GM23338 (cell line): ENCODE results near the gene MYOM1. TPM values are rescaled to one million over a fixed set of nuclear protein-coding genes. Genes with fewer than 3 reads are reported as not detected.

Experiments
- ATAC-seq: fragments of 200-7000 bp; cut with Tn5 transposase; 3 replicates; pipeline ENCODE4 v1.9.1; 2020
- DNase-seq: peaks from one replicate; pipeline ENCODE4 v3.0.0-alpha.2; 2015; ENCODE audit warnings: low spot score
- H2AFZ ChIP-seq: fragments of 200-600 bp; sonication (generic); 2 replicates; pipeline ENCODE4 v1.8.0; 2016; ENCODE audit warnings: antibody characterized with exemption, mild to moderate bottlenecking, moderate library complexity
- H3F3A ChIP-seq: fragments of 200-600 bp; sonication (generic); replicated peaks from 2 replicates; pipeline ENCODE4 v1.8.0; 2017; ENCODE audit warnings: antibody characterized with exemption, mixed run types, low read depth
- H3K27ac ChIP-seq: fragments of 200-600 bp; sonication (generic); 2 replicates; pipeline ENCODE4 v1.6.1; 2016; ENCODE audit warnings: low read depth
- H3K27me3 ChIP-seq: fragments of 200-600 bp; sonication (generic); 2 replicates; pipeline ENCODE4 v1.8.0; 2016; ENCODE audit warnings: mild to moderate bottlenecking, mixed run types, moderate library complexity; ENCODE audit not compliant: insufficient read depth
- H3K36me3 ChIP-seq: fragments of 200-600 bp; sonication (generic); 2 replicates; pipeline ENCODE4 v1.8.0; 2016; ENCODE audit warnings: mild to moderate bottlenecking; ENCODE audit not compliant: insufficient read depth
- H3K4me1 ChIP-seq: fragments of 200-600 bp; sonication (generic); 2 replicates; pipeline ENCODE4 v1.8.0; 2016; ENCODE audit warnings: mild to moderate bottlenecking, moderate library complexity; ENCODE audit not compliant: insufficient read depth
- H3K4me2 ChIP-seq: fragments of 200-600 bp; sonication (generic); 2 replicates; pipeline ENCODE4 v1.7.1; 2017; ENCODE audit warnings: mixed run types
- H3K4me3 ChIP-seq: fragments of 200-600 bp; sonication (generic); 2 replicates; pipeline ENCODE4 v1.6.1; 2016; ENCODE audit warnings: mixed run types
- H3K79me2 ChIP-seq: fragments of 200-600 bp; sonication (generic); replicated peaks from 2 replicates; pipeline ENCODE4 v1.8.0; 2017; ENCODE audit warnings: mild to moderate bottlenecking; ENCODE audit not compliant: insufficient read depth
- H3K9me2 ChIP-seq: fragments of 200-600 bp; sonication (generic); 2 replicates; pipeline ENCODE4 v1.8.0; 2017; ENCODE audit not compliant: insufficient read depth
- H4K20me1 ChIP-seq: fragments of 200-600 bp; sonication (generic); replicated peaks from 2 replicates; pipeline ENCODE4 v1.8.0; 2017; ENCODE audit warnings: mild to moderate bottlenecking; ENCODE audit not compliant: insufficient read depth
- H3K27ac Mint-ChIP-seq: 2 replicates; pipeline ENCODE4 v1.8.0; 2020; ENCODE audit warnings: inconsistent platforms, mild to moderate bottlenecking, moderate library complexity, mixed read lengths
- H3K27me3 Mint-ChIP-seq: 3 replicates; pipeline ENCODE4 v1.8.0; 2022; ENCODE audit warnings: low read depth, mild to moderate bottlenecking, moderate library complexity, mixed read lengths, inconsistent platforms; ENCODE audit not compliant: insufficient read depth, poor library complexity
- H3K36me3 Mint-ChIP-seq: 3 replicates; pipeline ENCODE4 v1.8.0; 2021; ENCODE audit warnings: low read depth, mild to moderate bottlenecking, inconsistent platforms, moderate library complexity, mixed read lengths
- H3K4me1 Mint-ChIP-seq: 3 replicates; pipeline ENCODE4 v1.8.0; 2020; ENCODE audit warnings: mild to moderate bottlenecking, inconsistent platforms, mixed read lengths
- H3K4me3 Mint-ChIP-seq: 3 replicates; pipeline ENCODE4 v1.8.0; 2021; ENCODE audit warnings: moderate library complexity, mild to moderate bottlenecking, inconsistent platforms, mixed read lengths
- H3K9me3 Mint-ChIP-seq: 3 replicates; pipeline ENCODE4 v1.8.0; 2020; ENCODE audit warnings: moderate library complexity, mild to moderate bottlenecking, inconsistent platforms, mixed read lengths
- CTCF ChIP-seq, 2 experiments: fragments of 200-600 bp in 1 of 2; sonication (generic) in 1 of 2; conservative IDR thresholded peaks; 2 replicates each; pipeline versions ENCODE4 v1.5.1 to v1.6.1; 2016 to 2017; ENCODE audit warnings: antibody characterized with exemption in 2 of 2, low read depth in 2 of 2, mild to moderate bottlenecking in 2 of 2, moderate library complexity in 1 of 2
- ZNF114 ChIP-seq: fragments of 250-450 bp; sonication (Bioruptor Pico); IDR thresholded peaks from 2 replicates; pipeline ENCODE4 v1.5.0; 2020; ENCODE audit warnings: mild to moderate bottlenecking, moderate library complexity
- ZNF331 ChIP-seq: fragments of 250-450 bp; sonication (Bioruptor Pico); IDR thresholded peaks from 2 replicates; pipeline ENCODE4 v1.5.0; 2020; ENCODE audit warnings: low read depth, mild to moderate bottlenecking, moderate library complexity
- ZNF462 ChIP-seq: fragments of 250-450 bp; sonication (Bioruptor Pico); IDR thresholded peaks from 2 replicates; pipeline ENCODE4 v1.5.0; 2020; ENCODE audit warnings: mild to moderate bottlenecking, moderate library complexity
- polyA plus RNA-seq: library from polyadenylated mRNA; unstranded; fragments of >200 nt; fragmentation: Nextera tagmentation; extraction: Ambion mirVana; gene quantifications from 2 replicates; pipeline ENCODE4 v1.2.1, GENCODE V29; 2016
- total RNA-seq: library from RNA; depleted of rRNA; stranded (reverse); fragments of >200 nt; shearing (Covaris generic); gene quantifications from 2 replicates; pipeline ENCODE4 v1.2.3, GENCODE V29; 2014

Gene MYOM1
- total and polyA plus RNA-seq, 2 experiments from 2014 or later, result 0.27 to 0.38 TPM

- Histone ChIP-seq H3K4me1 (no peaks in the 10 kb centered on the region), H3K9me2 (peaks cover 7% of the 10 kb centered on the region; the same call in 1 of the 2 replicates), H3K36me3 (no peaks in the 10 kb centered on the region), H3K4me3 (no peak overlapping the region), H3K27me3 (no peaks in the 10 kb centered on the region), H3K79me2 (no peaks in the 10 kb centered on the region), H2AFZ (0 out of 2 replicates have a peak overlapping the region, but pooled peaks have one; percentile 24), H3F3A (no peaks in the 10 kb centered on the region), H3K4me2 (no peak overlapping the region), H3K27ac (no peak overlapping the region), H4K20me1 (no peaks in the 10 kb centered on the region)
- no peak for ATAC-seq
- DNase-seq, result no peak
- Mint-ChIP-seq H3K4me1 (no peaks in the 10 kb centered on the region; the same call in 2 of the 3 replicates), H3K27me3 (no peaks in the 10 kb centered on the region), H3K27ac (no peak overlapping the region), H3K4me3 (no peak overlapping the region), H3K9me3 (peaks cover 8% of the 10 kb centered on the region; the same call in 1 of the 3 replicates), H3K36me3 (no peaks in the 10 kb centered on the region; the same call in 2 of the 3 replicates)
- TF ChIP-seq ZNF462 (CRISPR knock-in tag) (no peak), ZNF114 (CRISPR knock-in tag) (no peak)
Measured at GRCh38 chr18:3138274-3138975, 81.3 kb downstream of the MYOM1 start.

- Histone ChIP-seq H3K9me2 (no peaks in the 10 kb centered on the region), H3K79me2 (no peaks in the 10 kb centered on the region), H3K4me3 (no peak overlapping the region), H3F3A (no peaks in the 10 kb centered on the region), H3K4me1 (no peaks in the 10 kb centered on the region), H4K20me1 (no peaks in the 10 kb centered on the region), H2AFZ (peak overlapping the region; percentile 85; the same call in 1 of the 2 replicates), H3K4me2 (no peak overlapping the region), H3K27ac (no peak overlapping the region), H3K36me3 (no peaks in the 10 kb centered on the region), H3K27me3 (no peaks in the 10 kb centered on the region)
- ATAC-seq (no peak), DNase-seq (no peak)
- Mint-ChIP-seq H3K9me3 (no peaks in the 10 kb centered on the region), H3K27me3 (no peaks in the 10 kb centered on the region), H3K27ac (no peak overlapping the region), H3K4me1 (no peaks in the 10 kb centered on the region; the same call in 2 of the 3 replicates), H3K36me3 (no peaks in the 10 kb centered on the region), H3K4me3 (no peak overlapping the region)
- no peak for TF ChIP-seq CTCF (conservative IDR thresholded peaks at IDR 0.05; ENCODE audit: low read depth in 2 of 2)
- TF ChIP-seq ZNF331, result no peak
Measured at GRCh38 chr18:3135536-3135935, 84.2 kb downstream of the MYOM1 start.
